BLaER1 treated with 17β-estradiol and CSF1 and Interleukin-3, amounts not matched to agents 10 nM and 100 nM (cell line): ENCODE data around the gene SPTBN4.

Experiments
- H3K27ac ChIP-seq, 11 experiments: shearing (Covaris generic); formaldehyde crosslinking; 2 replicates each; pipeline ENCODE4 v1.8.1; 2022
- H3K27me3 ChIP-seq, 11 experiments: shearing (Covaris generic); formaldehyde crosslinking; 2 replicates each; pipeline ENCODE4 v1.8.1; 2022
- H3K36me3 ChIP-seq, 11 experiments: shearing (Covaris generic); formaldehyde crosslinking; 2 replicates each; pipeline ENCODE4 v1.8.1; 2022
- H3K4me1 ChIP-seq, 10 experiments: shearing (Covaris generic); formaldehyde crosslinking; 2 replicates each; pipeline ENCODE4 v1.8.1; 2022
- H3K4me2 ChIP-seq, 11 experiments: shearing (Covaris generic); formaldehyde crosslinking; 2 replicates each; pipeline ENCODE4 v1.8.1; 2022
- H3K4me3 ChIP-seq, 10 experiments: shearing (Covaris generic); formaldehyde crosslinking; 2 replicates each; pipeline ENCODE4 v1.8.1; 2022
- H3K9ac ChIP-seq, 11 experiments: shearing (Covaris generic); formaldehyde crosslinking; 2 replicates each; pipeline ENCODE4 v1.8.1; 2022
- H3K9me3 ChIP-seq, 11 experiments: shearing (Covaris generic); formaldehyde crosslinking; replicated peaks in 1 of 11; 2 replicates each; pipeline ENCODE4 v1.8.1; 2022
- H4K20me1 ChIP-seq, 11 experiments: shearing (Covaris generic); formaldehyde crosslinking; 2 replicates each; pipeline ENCODE4 v1.8.1; 2022
- Cebpa-rat ChIP-seq, 11 experiments: shearing (Covaris generic); IDR thresholded peaks; 2 replicates each; pipeline ENCODE4 v1.8.1; 2022

SPTBN4 gene

DNA sequence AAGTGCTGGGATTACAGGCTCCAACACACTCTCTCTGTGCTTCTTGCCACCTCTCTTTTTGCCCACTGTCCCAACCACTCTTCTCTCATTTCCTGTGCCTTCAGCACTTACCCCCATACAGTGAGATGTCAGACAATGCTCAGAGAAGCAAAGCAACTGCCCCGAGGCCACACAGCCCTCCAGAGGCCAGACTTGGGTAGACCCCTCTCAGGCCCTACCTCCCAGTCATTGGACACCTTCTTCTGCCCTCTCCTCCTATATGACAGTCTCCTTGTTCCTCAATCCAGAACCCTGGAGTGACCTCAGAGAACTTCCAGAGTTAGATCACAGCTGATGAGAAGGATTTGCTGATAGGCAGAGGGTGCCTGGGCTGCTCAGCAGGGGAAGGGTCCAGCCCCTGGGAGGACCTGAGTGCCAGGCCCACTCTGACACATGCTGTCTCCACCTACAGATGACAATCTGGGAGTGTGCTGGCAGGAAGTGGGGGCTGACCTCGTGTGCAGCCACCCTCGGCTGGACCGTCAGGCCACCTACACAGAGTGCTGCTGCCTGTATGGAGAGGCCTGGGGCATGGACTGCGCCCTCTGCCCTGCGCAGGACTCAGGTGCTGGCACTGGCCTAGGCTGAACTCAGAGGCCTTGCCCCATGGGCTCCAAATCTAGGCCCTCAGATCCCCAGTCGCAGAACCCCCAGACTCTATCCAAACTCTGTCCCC lies 158.8 kb downstream of the SPTBN4 start:
- H3K9me3 ChIP-seq, result no peaks in the 10 kb centered on the region
- H4K20me1 ChIP-seq, result peaks cover 0 to 16% (median 0%) of the 10 kb centered on the region in 11 experiments; a peak in 2 of 22 replicates
- peaks cover 63 to 97% (median 92%) of the 10 kb centered on the region in 11 experiments for H3K36me3 ChIP-seq
- H3K27me3 ChIP-seq, result no peaks in the 10 kb centered on the region
- peaks cover 0 to 9% (median 4%) of the 10 kb centered on the region in 10 experiments; a peak in 9 of 20 replicates for H3K4me1 ChIP-seq
- H3K4me3 ChIP-seq, result no peak overlapping the region
- peak overlapping the region in 4 of 11 experiments; percentile 30 to 42 (median 32); a peak in 6 of 22 replicates for H3K4me2 ChIP-seq
- peak overlapping the region in 2 of 11 experiments; percentile 0 to 2; a peak in 1 of 22 replicates for H3K27ac ChIP-seq
- TF ChIP-seq Cebpa-rat (IDR thresholded peaks at IDR 0.05), result no peak
- peak overlapping the region in 5 of 11 experiments; percentile 0 to 62 (median 19); a peak in 5 of 22 replicates for H3K9ac ChIP-seq
